ENCODE results near the gene NBEAL1. TPM values are rescaled to one million over a fixed set of nuclear protein-coding genes. Genes with fewer than 3 reads are reported as not detected.
"Not testable (repeated sequence)": the region's sequence is repeated elsewhere in the genome, so short reads cannot be mapped to it uniquely, and the experiment has no call there.

Gene NBEAL1
- total RNA-seq, 4 donors from 2014 or later = 33.3 to 51.6 (median 48.4) TPM

- Histone ChIP-seq H3K27ac (no peak overlapping the region), H3K9me3 (no peaks in the 10 kb centered on the region), H3K36me3 (peaks cover 6 to 95% (median 7%) of the 10 kb centered on the region in 3 donors), H3K4me1 (no peaks in the 10 kb centered on the region), H3K4me3 (no peak overlapping the region), H3K27me3 (no peaks in the 10 kb centered on the region)
- WGBS, 2 donors = 94 to 96% methylated on average over 2 of the region's 2 CpGs
- TF ChIP-seq POLR2A (IDR thresholded peaks at IDR 0.05) = no peak
- no peak for DNase-seq (ENCODE audit: low spot score in 2 of 2)
These were observed 97.7 kb downstream of the NBEAL1 start for GRCh38 chr2:203112342-203112741.

DNA sequence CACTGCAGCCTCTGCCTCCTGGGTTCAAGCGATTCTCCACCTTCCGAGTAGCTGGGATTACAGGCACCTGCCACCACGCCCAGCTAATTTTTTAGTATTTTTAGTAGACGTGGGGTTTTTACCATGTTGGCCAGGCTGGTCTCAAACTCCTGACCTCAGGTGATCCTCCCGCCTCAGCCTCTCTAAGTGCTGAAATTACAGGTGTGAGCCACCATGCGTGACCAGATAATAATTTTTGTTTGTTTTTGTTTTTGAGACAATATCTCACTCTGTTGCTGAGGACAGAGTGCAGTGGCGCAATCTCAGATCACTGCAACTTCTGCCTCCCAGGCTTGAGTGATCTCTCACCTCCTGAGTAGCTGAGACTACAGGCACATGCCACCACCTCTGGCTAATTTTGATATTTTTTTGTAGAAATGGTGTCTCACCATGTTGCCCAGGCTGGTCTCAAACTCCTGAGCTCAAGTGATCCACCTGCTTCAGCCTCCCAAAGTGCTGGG, 100.6 kb downstream of the NBEAL1 start:
- not testable (repeated sequence) for H3K4me1 ChIP-seq; H3K9me3 ChIP-seq; H3K27ac ChIP-seq; H3K27me3 ChIP-seq; H3K4me3 ChIP-seq; DNase-seq (ENCODE audit: low spot score in 2 of 2)
- H3K36me3 ChIP-seq = peaks cover 3 to 79% (median 7%) of the 10 kb centered on the region in 3 donors
- WGBS, 2 donors = 88 to 97% methylated on average over 7 of the region's 7 CpGs

DNA sequence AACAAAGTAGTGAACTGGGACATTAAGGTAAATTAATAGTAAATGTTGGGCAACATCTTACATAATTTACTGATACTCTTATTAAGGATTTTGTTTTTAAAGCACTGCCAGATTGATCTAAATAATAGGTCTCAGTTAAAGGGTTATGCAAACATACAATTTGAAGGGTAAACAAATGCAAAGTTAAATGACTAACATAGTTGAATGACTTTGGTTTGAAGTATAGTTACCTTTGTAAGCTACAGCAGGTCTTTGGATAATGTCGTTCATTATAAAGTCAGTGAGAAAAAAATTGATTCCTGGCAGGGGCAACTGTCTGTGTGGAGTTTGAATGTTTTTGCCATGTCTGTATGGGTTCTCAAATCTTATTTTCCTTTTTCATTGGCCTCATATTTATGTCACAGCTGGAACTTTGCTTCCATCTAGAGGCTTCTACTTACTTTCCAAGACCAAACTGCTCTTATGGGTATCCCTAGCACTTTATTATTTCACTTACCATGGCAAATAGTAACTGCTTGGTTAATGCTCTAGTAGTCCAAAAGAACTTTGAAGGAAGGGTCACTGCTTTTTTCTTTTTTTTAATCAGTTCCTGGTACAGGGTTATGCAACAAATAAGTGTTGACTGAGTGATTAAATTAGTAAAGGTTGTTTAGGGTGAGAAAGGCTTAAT, 107.8 kb downstream of the NBEAL1 start:
- no peak for TF ChIP-seq POLR2A (IDR thresholded peaks at IDR 0.05)
- no peak for TF ChIP-seq EP300 (IDR thresholded peaks at IDR 0.05)
- TF ChIP-seq, protein P1, sequence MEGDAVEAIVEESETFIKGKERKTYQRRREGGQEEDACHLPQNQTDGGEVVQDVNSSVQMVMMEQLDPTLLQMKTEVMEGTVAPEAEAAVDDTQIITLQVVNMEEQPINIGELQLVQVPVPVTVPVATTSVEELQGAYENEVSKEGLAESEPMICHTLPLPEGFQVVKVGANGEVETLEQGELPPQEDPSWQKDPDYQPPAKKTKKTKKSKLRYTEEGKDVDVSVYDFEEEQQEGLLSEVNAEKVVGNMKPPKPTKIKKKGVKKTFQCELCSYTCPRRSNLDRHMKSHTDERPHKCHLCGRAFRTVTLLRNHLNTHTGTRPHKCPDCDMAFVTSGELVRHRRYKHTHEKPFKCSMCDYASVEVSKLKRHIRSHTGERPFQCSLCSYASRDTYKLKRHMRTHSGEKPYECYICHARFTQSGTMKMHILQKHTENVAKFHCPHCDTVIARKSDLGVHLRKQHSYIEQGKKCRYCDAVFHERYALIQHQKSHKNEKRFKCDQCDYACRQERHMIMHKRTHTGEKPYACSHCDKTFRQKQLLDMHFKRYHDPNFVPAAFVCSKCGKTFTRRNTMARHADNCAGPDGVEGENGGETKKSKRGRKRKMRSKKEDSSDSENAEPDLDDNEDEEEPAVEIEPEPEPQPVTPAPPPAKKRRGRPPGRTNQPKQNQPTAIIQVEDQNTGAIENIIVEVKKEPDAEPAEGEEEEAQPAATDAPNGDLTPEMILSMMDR (IDR thresholded peaks at IDR 0.05) = peak in 1 of 5 experiments; percentile 6
- Histone ChIP-seq H3K36me3 (peaks cover 0 to 49% (median 0%) of the 10 kb centered on the region in 3 donors), H3K27me3 (no peaks in the 10 kb centered on the region), H3K4me1 (no peaks in the 10 kb centered on the region), H3K9me3 (no peaks in the 10 kb centered on the region), H3K27ac (no peak overlapping the region), H3K4me3 (no peak overlapping the region)
- WGBS, 2 donors = 52 to 60% methylated on average over 1 of the region's 1 CpG
- no peak for DNase-seq (ENCODE audit: low spot score in 2 of 2)

- Histone ChIP-seq H3K36me3 (peaks cover 0 to 51% (median 0%) of the 10 kb centered on the region in 3 donors), H3K4me1 (no peaks in the 10 kb centered on the region), H3K27me3 (no peaks in the 10 kb centered on the region), H3K4me3 (no peak overlapping the region), H3K27ac (no peak overlapping the region), H3K9me3 (no peaks in the 10 kb centered on the region)
- no peak for TF ChIP-seq EP300 (IDR thresholded peaks at IDR 0.05)
- TF ChIP-seq, protein P1 (IDR thresholded peaks at IDR 0.05) = no peak
- TF ChIP-seq POLR2A (IDR thresholded peaks at IDR 0.05) = no peak
- no peak for DNase-seq (ENCODE audit: low spot score in 2 of 2)
- 83 to 88% methylated on average over 2 of the region's 2 CpGs for WGBS, 2 donors
These were observed 112.3 kb downstream of the NBEAL1 start for GRCh38 chr2:203126996-203127395.

DNA sequence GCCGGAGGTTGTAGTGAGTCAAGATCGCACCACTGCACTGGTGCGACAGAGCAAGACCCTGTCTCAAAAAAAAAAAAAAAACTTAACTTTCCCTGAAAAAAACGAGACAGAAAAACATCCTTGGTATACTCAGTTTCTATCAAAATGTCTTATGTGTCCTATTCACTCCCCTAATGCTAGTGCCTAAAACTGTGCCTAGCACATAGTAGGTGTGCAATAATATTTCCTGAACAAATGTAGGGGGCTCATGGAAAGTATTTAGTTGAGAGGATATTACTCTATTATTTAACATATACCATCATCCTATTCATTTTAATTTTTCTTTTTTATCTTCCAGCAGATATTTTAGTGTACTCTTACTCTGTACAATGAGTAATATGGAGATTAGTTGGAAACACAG, 120.4 kb downstream of the NBEAL1 start:
- TF ChIP-seq EP300 (IDR thresholded peaks at IDR 0.05) (no peak), POLR2A (IDR thresholded peaks at IDR 0.05) (no peak)
- TF ChIP-seq, protein P1 (IDR thresholded peaks at IDR 0.05) = no peak
- Histone ChIP-seq H3K36me3 (peaks cover 0 to 48% (median 0%) of the 10 kb centered on the region in 3 donors), H3K4me1 (no peaks in the 10 kb centered on the region), H3K4me3 (no peak overlapping the region), H3K27me3 (no peaks in the 10 kb centered on the region), H3K27ac (no peak overlapping the region), H3K9me3 (no peaks in the 10 kb centered on the region)
- WGBS, 2 donors = 92 to 95% methylated on average over 4 of the region's 4 CpGs
- DNase-seq (ENCODE audit: low spot score in 2 of 2) = no peak

DNA sequence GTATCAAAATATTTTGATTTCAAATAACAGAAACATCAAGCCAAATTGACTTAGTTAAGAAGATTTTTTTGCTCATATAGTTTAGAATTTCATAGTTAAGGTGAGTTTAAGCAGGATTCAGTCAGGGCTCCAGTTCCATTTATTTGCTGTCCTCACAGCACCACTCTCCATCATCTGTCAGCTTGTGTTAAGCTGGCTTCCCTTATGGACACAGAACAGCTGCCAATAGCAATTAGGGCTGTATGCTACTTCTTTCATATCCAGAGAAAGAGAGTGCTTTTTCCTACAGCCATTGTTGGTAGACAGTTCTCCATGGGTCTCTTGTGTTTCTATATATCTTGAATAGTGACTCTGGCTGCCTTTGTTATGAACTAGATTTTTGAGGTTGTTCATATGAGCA, 128.7 kb downstream of the NBEAL1 start:
- Histone ChIP-seq H3K4me3 (no peak overlapping the region), H3K27ac (no peak overlapping the region), H3K36me3 (peaks cover 0 to 51% (median 0%) of the 10 kb centered on the region in 3 donors), H3K4me1 (no peaks in the 10 kb centered on the region), H3K27me3 (no peaks in the 10 kb centered on the region), H3K9me3 (no peaks in the 10 kb centered on the region)
- DNase-seq (ENCODE audit: low spot score in 2 of 2) = no peak
- TF ChIP-seq EP300 (IDR thresholded peaks at IDR 0.05) (no peak), POLR2A (IDR thresholded peaks at IDR 0.05) (no peak)
- TF ChIP-seq, protein P1 (IDR thresholded peaks at IDR 0.05) = no peak

All from tibial nerve (tissue), 4 donors.